GM20431 (cell line): ENCODE measurements around the gene AMY2B.
"Not testable (repeated sequence)": the region's sequence is repeated elsewhere in the genome, so short reads cannot be mapped to it uniquely, and the experiment has no call there.

Experiments used
- in situ Hi-C: fragments of 300-500 bp; cut with MseI, MboI; formaldehyde crosslinking; loops from one replicate; pipeline ENCODE4 v1.15.0; 2020; ENCODE audit warnings: low sequenced_read_pairs; ENCODE audit not compliant: unreplicated experiment

The AMY2B gene

GRCh38 chr1:103571289-103571688 is at the start of gene AMY2B:
TSS of gene AMY2B (plus strand) at chr1:103571589. CDS start at chr1:103571603, 14 bp downstream.
- in situ Hi-C loops, result not testable (repeated sequence)

GRCh38 chr1:103523346-103523745 is 48.0 kb upstream of the AMY2B start:
- in situ Hi-C loops, result no loop called here

- in situ Hi-C loops, result no loop called here
Measured at GRCh38 chr1:103525114-103525606, 46.2 kb upstream of the AMY2B start.

GRCh38 chr1:103525607-103526507 is 45.5 kb upstream of the AMY2B start, which contains the start of gene RNPC3:
TSS of gene RNPC3 (plus strand) at chr1:103525699. CDS start at chr1:103526071, 372 bp downstream.
- in situ Hi-C loops, result no loop called here

GRCh38 chr1:103527331-103527730 is 44.1 kb upstream of the AMY2B start:
- in situ Hi-C loops, result no loop called here

GRCh38 chr1:103529746-103530145 is 41.6 kb upstream of the AMY2B start:
- in situ Hi-C loops, result no loop called here

- in situ Hi-C loops, result no loop called here
Measured at GRCh38 chr1:103538226-103538625, 33.2 kb upstream of the AMY2B start.

GRCh38 chr1:103541431-103541830 is 30.0 kb upstream of the AMY2B start:
- in situ Hi-C loops, result no loop called here

GRCh38 chr1:103546496-103546895 is 24.9 kb upstream of the AMY2B start:
- in situ Hi-C loops, result no loop called here

GRCh38 chr1:103547840-103548239 is 23.5 kb upstream of the AMY2B start:
- in situ Hi-C loops, result no loop called here

GRCh38 chr1:103560427-103560826 is 11.0 kb upstream of the AMY2B start:
- in situ Hi-C loops, result no loop called here

GRCh38 chr1:103561124-103561523 is 10.3 kb upstream of the AMY2B start:
- in situ Hi-C loops, result not testable (repeated sequence)

GRCh38 chr1:103561643-103562395 is 9.6 kb upstream of the AMY2B start:
- in situ Hi-C loops, result no loop called here

GRCh38 chr1:103563056-103563455 is 8.3 kb upstream of the AMY2B start:
- in situ Hi-C loops, result no loop called here

- in situ Hi-C loops, result no loop called here
Measured at GRCh38 chr1:103569493-103569892, 1.9 kb upstream of the AMY2B start.

GRCh38 chr1:103576065-103576464 is 4.7 kb downstream of the AMY2B start:
- in situ Hi-C loops, result no loop called here

- in situ Hi-C loops, result not testable (repeated sequence)
Measured at GRCh38 chr1:103576784-103577183, 5.4 kb downstream of the AMY2B start.

- in situ Hi-C loops, result no loop called here
Measured at GRCh38 chr1:103582464-103582863, 11.1 kb downstream of the AMY2B start.

- in situ Hi-C loops, result no loop called here
Measured at GRCh38 chr1:103583887-103584286, 12.5 kb downstream of the AMY2B start.

GRCh38 chr1:103584537-103584936 is 13.1 kb downstream of the AMY2B start:
- in situ Hi-C loops, result no loop called here

GRCh38 chr1:103602740-103603139 is 31.4 kb downstream of the AMY2B start:
- in situ Hi-C loops, result not testable (repeated sequence)
